SH-SY5Y (cell line): ENCODE data around the gene PLCG2.

ENCODE experiments used
- GATA2 ChIP-seq: IDR thresholded peaks from 2 replicates; pipeline ENCODE4 v1.6.1; 2011; ENCODE audit warnings: mild to moderate bottlenecking, low read depth, low read length
- GATA3 ChIP-seq: IDR thresholded peaks from 2 replicates; pipeline ENCODE4 v1.6.1; 2011; ENCODE audit warnings: low read depth, mild to moderate bottlenecking, low read length, moderate library complexity

GRCh38 chr16:81798311-81799137, 19.4 kb downstream of the PLCG2 start:
- TF ChIP-seq GATA3 = no peak
- no peak for TF ChIP-seq GATA2
